SHP77 treated with DMSO at 0.1 percent for 48 hours (cell line): ENCODE results near the gene WWOX.

Source experiments
- DNase-seq: peaks from one replicate; lab custom pipeline; 2025; lab: John Stamatoyannopoulos, UW

WWOX gene

GRCh38 chr16:79175286-79176057, 1076.0 kb downstream of the WWOX start:
- DNase-seq, result no peak

GRCh38 chr16:79177018-79177417, 1077.6 kb downstream of the WWOX start:
- no peak for DNase-seq

GRCh38 chr16:79181419-79181818, 1082.0 kb downstream of the WWOX start:
- DNase-seq, result no peak

- no peak for DNase-seq
Measured at GRCh38 chr16:79182616-79183015, 1083.2 kb downstream of the WWOX start.

GRCh38 chr16:79183571-79183970, 1084.1 kb downstream of the WWOX start:
- DNase-seq, result no peak

- DNase-seq, result no peak
Measured at GRCh38 chr16:79184464-79185030, 1085.1 kb downstream of the WWOX start.

- DNase-seq, result no peak
Measured at GRCh38 chr16:79185711-79186110, 1086.3 kb downstream of the WWOX start.

- DNase-seq, result no peak
Measured at GRCh38 chr16:79186196-79186595, 1086.7 kb downstream of the WWOX start.

- DNase-seq, result no peak
Measured at GRCh38 chr16:79188115-79188738, 1088.8 kb downstream of the WWOX start.

- no peak for DNase-seq
Measured at GRCh38 chr16:79188739-79189122, 1089.3 kb downstream of the WWOX start.

- no peak for DNase-seq
Measured at GRCh38 chr16:79190542-79190941, 1091.1 kb downstream of the WWOX start.

- DNase-seq, result no peak
Measured at GRCh38 chr16:79191933-79192332, 1092.5 kb downstream of the WWOX start.

GRCh38 chr16:79192904-79193303, 1093.5 kb downstream of the WWOX start:
- DNase-seq, result no peak

- no peak for DNase-seq
Measured at GRCh38 chr16:79194291-79194690, 1094.8 kb downstream of the WWOX start.

- DNase-seq, result no peak
Measured at GRCh38 chr16:79195938-79196337, 1096.5 kb downstream of the WWOX start.

- no peak for DNase-seq
Measured at GRCh38 chr16:79201436-79201835, 1102.0 kb downstream of the WWOX start.

GRCh38 chr16:79202977-79203376, 1103.5 kb downstream of the WWOX start:
- DNase-seq, result no peak

- DNase-seq, result no peak
Measured at GRCh38 chr16:79204486-79204885, 1105.0 kb downstream of the WWOX start.

- DNase-seq, result no peak
Measured at GRCh38 chr16:79206889-79207288, 1107.4 kb downstream of the WWOX start.

GRCh38 chr16:79209308-79209707, 1109.9 kb downstream of the WWOX start:
- DNase-seq, result no peak

- DNase-seq, result no peak
Measured at GRCh38 chr16:79210607-79211006, 1111.2 kb downstream of the WWOX start.

GRCh38 chr16:79211586-79211985, 1112.1 kb downstream of the WWOX start:
- DNase-seq, result no peak

GRCh38 chr16:79212114-79212791, 1112.8 kb downstream of the WWOX start:
- no peak for DNase-seq
